Uterus (tissue), 4 donors: Measurements from ENCODE around the gene HNRNPAB. TPM values are rescaled to one million over a fixed set of nuclear protein-coding genes. Genes with fewer than 3 reads are reported as not detected.

ENCODE experiments used
- DNase-seq, 2 donors: peaks; one replicate each; pipeline ENCODE4 v3.0.0-alpha.2; 2019 to 2020
- H3K27ac ChIP-seq, 2 donors: fragments of 200-600 bp; sonication (generic); 1 replicate in 1 of 2; 2 replicates in 1 of 2; pipeline ENCODE4 v1.5.1; 2016 to 2018
- H3K27me3 ChIP-seq, 2 donors: fragments of 200-600 bp; sonication (generic); one replicate each; pipeline ENCODE4 v1.5.1; 2018 to 2019; ENCODE audit warnings: control low read depth in 1 of 2
- H3K36me3 ChIP-seq, 2 donors: fragments of 200-600 bp; sonication (generic); one replicate each; pipeline ENCODE4 v1.5.1; 2019; ENCODE audit warnings: control low read depth in 1 of 2
- H3K4me1 ChIP-seq, 2 donors: fragments of 200-600 bp; sonication (generic); one replicate each; pipeline ENCODE4 v1.5.1; 2018 to 2019; ENCODE audit warnings: control low read depth in 1 of 2
- H3K4me3 ChIP-seq, 2 donors: fragments of 200-600 bp; sonication (generic); 1 replicate in 1 of 2; 2 replicates in 1 of 2; pipeline ENCODE4 v1.5.1; 2018 to 2019; ENCODE audit warnings: mild to moderate bottlenecking in 1 of 2
- H3K9me3 ChIP-seq, 2 donors: fragments of 200-600 bp; sonication (generic); one replicate each; pipeline ENCODE4 v1.5.1; 2019; ENCODE audit warnings: control low read depth in 1 of 2
- CTCF ChIP-seq, 4 experiments: fragments of 200-600 bp in 2 of 4; fragments of 450-650 bp in 2 of 4; sonication (generic) in 2 of 4; IDR thresholded peaks; one replicate each; pipeline ENCODE4 v1.5.1; 2016 to 2019; ENCODE audit warnings: antibody characterized with exemption in 4 of 4, mild to moderate bottlenecking in 2 of 4, moderate library complexity in 1 of 4
- POLR2A ChIP-seq, 2 donors: fragments of 450-650 bp; IDR thresholded peaks; one replicate each; pipeline ENCODE4 v1.6.1; 2016; ENCODE audit warnings: antibody characterized with exemption in 2 of 2, mild to moderate bottlenecking in 1 of 2, moderate library complexity in 1 of 2
- intact Hi-C: fragments of 100-400 bp; cut with DNase I; formaldehyde crosslinking; loops from one replicate; pipeline ENCODE4 v1.15.1; 2023; ENCODE audit warnings: low total_unique reads
- total RNA-seq, 4 donors: library from RNA; depleted of rRNA in 3 of 4; stranded (reverse); fragments of >200 nt in 3 of 4; gene quantifications; one replicate each; pipeline versions ENCODE4 v1.1.0 to v1.2.4, GENCODE V29; 2014 to 2023
- donor health status: DM: yes; HTN: yes; CAD: no.

Gene HNRNPAB
- total RNA-seq, 4 donors from 2014 or later, result 45.1 to 112 (median 73.4) TPM

GRCh38 chr5:178232124-178232919 is 28.0 kb downstream of the HNRNPAB start, which contains the start of gene PHYKPL:
Gene PHYKPL, minus strand, starts transcription at chr5:178232802. Its CDS starts 252 bp downstream, at chr5:178232550.
- Histone ChIP-seq H3K36me3 (no peaks in the 10 kb centered on the region), H3K4me1 (peaks cover 0 to 14% of the 10 kb centered on the region in 2 donors), H3K4me3 (peak within 1 kb of the TSS; percentile 66 to 73), H3K27ac (peak within 1 kb of the TSS; percentile 95 to 97), H3K27me3 (no peaks in the 10 kb centered on the region), H3K9me3 (no peaks in the 10 kb centered on the region)
- DNase-seq, result peak; percentile 63 to 75
- TF ChIP-seq CTCF (IDR thresholded peaks at IDR 0.05) (peak in 1 of 4 experiments; percentile 7), POLR2A (IDR thresholded peaks at IDR 0.05) (peak in 1 of 2 donors; percentile 53)
- intact Hi-C loops, result no loop called here

- intact Hi-C loops, result no loop called here
- H3K36me3 ChIP-seq, result no peaks in the 10 kb centered on the region
- H3K4me3 ChIP-seq, result peak overlapping the region; percentile 66 to 73
- no peaks in the 10 kb centered on the region for H3K27me3 ChIP-seq
- no peak for DNase-seq
- H3K4me1 ChIP-seq, result peaks cover 0 to 14% of the 10 kb centered on the region in 2 donors
- TF ChIP-seq CTCF (IDR thresholded peaks at IDR 0.05) (no peak), POLR2A (IDR thresholded peaks at IDR 0.05) (no peak)
- no peaks in the 10 kb centered on the region for H3K9me3 ChIP-seq
- H3K27ac ChIP-seq, result peak overlapping the region; percentile 95 to 97
These were observed 28.6 kb downstream of the HNRNPAB start for GRCh38 chr5:178232920-178233429.

GRCh38 chr5:178234121-178234749 is 29.9 kb downstream of the HNRNPAB start:
- DNase-seq, result no peak
- H3K27ac ChIP-seq, result no peak overlapping the region
- peaks cover 0 to 14% of the 10 kb centered on the region in 2 donors for H3K4me1 ChIP-seq
- intact Hi-C loops, result no loop called here
- H3K4me3 ChIP-seq, result no peak overlapping the region
- H3K27me3 ChIP-seq, result no peaks in the 10 kb centered on the region
- no peaks in the 10 kb centered on the region for H3K36me3 ChIP-seq
- TF ChIP-seq CTCF (IDR thresholded peaks at IDR 0.05) (no peak), POLR2A (IDR thresholded peaks at IDR 0.05) (no peak)
- H3K9me3 ChIP-seq, result no peaks in the 10 kb centered on the region

DNA sequence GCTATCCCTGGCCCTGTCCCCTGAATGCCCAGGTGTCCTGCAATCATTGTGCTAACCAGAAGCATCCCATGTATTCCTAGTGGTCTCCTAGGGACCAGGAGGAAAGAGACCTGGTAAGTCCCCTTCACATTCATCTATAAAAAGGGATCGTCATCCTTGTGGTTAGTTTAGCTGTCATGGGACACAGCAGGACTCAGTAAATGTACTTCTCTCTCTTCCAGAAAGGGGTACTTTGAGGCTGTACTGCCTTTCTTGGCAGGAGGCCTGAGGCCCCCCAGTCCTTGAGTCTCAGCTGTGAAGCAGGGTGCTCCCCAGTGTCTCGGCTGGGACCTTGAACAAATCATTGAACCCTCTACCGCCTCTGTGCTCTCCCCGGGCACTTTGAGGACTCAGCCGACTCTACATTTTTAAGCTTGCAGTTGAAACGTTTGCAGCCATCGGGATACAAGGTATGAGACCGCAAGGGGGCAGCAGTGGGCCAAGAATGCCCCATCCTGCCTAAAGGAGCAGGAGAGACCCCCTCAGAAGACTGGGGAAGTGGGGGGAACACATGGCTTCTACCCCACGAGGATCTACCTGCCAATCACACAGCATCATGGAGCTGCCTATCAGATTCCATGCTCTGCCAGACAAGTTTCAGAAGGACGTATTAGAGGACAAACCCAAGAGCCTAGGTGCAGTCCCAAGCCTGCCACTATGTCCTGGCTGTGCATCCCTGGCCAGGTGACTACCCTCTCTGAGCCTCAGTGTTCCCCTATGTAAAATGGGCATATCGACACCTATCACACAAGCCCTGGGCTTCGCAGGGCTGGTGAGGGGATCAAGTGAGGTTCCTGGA is 30.6 kb downstream of the HNRNPAB start:
- H3K36me3 ChIP-seq, result no peaks in the 10 kb centered on the region
- DNase-seq, result peak; percentile 57 to 60
- H3K27ac ChIP-seq, result no peak overlapping the region
- H3K4me3 ChIP-seq, result no peak overlapping the region
- H3K4me1 ChIP-seq, result peaks cover 0 to 14% of the 10 kb centered on the region in 2 donors
- no peaks in the 10 kb centered on the region for H3K27me3 ChIP-seq
- intact Hi-C loops, result no loop called here
- no peak for TF ChIP-seq POLR2A (IDR thresholded peaks at IDR 0.05)
- TF ChIP-seq CTCF (IDR thresholded peaks at IDR 0.05), result peak; percentile 31 to 58 (median 48)
- H3K9me3 ChIP-seq, result no peaks in the 10 kb centered on the region
